Transverse colon (tissue), 3 donors: ENCODE data around the gene CYTH4.

Experiments used
- CTCF ChIP-seq, 5 experiments: fragments of 200-600 bp in 3 of 5; fragments of 450-650 bp in 2 of 5; sonication (generic) in 3 of 5; IDR thresholded peaks; 1 replicate in 2 of 5; 2 replicates in 3 of 5; pipeline ENCODE4 v1.5.1; 2016 to 2017; ENCODE audit warnings: antibody characterized with exemption in 5 of 5, inconsistent platforms in 3 of 5, mild to moderate bottlenecking in 2 of 5, moderate library complexity in 1 of 5
- EP300 ChIP-seq: sonication (generic); formaldehyde crosslinking; IDR thresholded peaks from one replicate; pipeline ENCODE4 v1.6.1; 2017; ENCODE audit warnings: antibody characterized with exemption, low read depth
- POLR2A ChIP-seq: fragments of 450-650 bp; IDR thresholded peaks from one replicate; pipeline ENCODE4 v1.6.1; 2016; ENCODE audit warnings: antibody characterized with exemption, mild to moderate bottlenecking, moderate library complexity

- TF ChIP-seq POLR2A = no peak
- no peak for TF ChIP-seq CTCF (IDR thresholded peaks at IDR 0.05)
- no peak for TF ChIP-seq EP300
Observed at GRCh38 chr22:37329238-37330140, 47.2 kb downstream of the CYTH4 start.
